ENCODE measurements around the gene PLEKHG4. TPM values are rescaled to one million over a fixed set of nuclear protein-coding genes. Genes with fewer than 3 reads are reported as not detected.
A peak's percentile ranks its signal among the peaks of the same experiment; 100 is the strongest.

PLEKHG4 gene
- total RNA-seq, 4 donors from 2014 or later, result 3.0 to 14.4 (median 6.1) TPM

GRCh38 chr16:67248401-67249177 lies 30.7 kb upstream of the PLEKHG4 start, which contains the start of gene SLC9A5:
Gene SLC9A5, plus strand, starts transcription at chr16:67248979. Its CDS starts 36 bp downstream, at chr16:67249015.
- WGBS, 2 donors (ENCODE audit: low coverage in 1 of 2), result 0% methylated on average over 1 to 3 of the region's 75 CpGs
- ATAC-seq, result no peak
- peak in 3 of 4 experiments; percentile 32 to 41 (median 36) for TF ChIP-seq CTCF (IDR thresholded peaks at IDR 0.05)
- no peak for TF ChIP-seq EP300 (IDR thresholded peaks at IDR 0.05)
- TF ChIP-seq POLR2AphosphoS5 (IDR thresholded peaks at IDR 0.05), result no peak
- no peak for TF ChIP-seq POLR2A (IDR thresholded peaks at IDR 0.05)
- Histone ChIP-seq H3K36me3 (no peaks in the 10 kb centered on the region), H3K27me3 (peaks cover 45% of the 10 kb centered on the region), H3K4me3 (peak within 1 kb of the TSS; percentile 31 to 80), H3K4me1 (peaks cover 0 to 57% (median 38%) of the 10 kb centered on the region in 3 donors), H3K27ac (peak within 1 kb of the TSS in 3 of 4 donors; percentile 83 to 87 (median 86)), H3K9me3 (no peaks in the 10 kb centered on the region)

- no peaks in the 10 kb centered on the region for H3K36me3 ChIP-seq
- H3K27me3 ChIP-seq, result peaks cover 50% of the 10 kb centered on the region
- no peaks in the 10 kb centered on the region for H3K9me3 ChIP-seq
- H3K27ac ChIP-seq, result no peak overlapping the region
- ATAC-seq, result no peak
- peak overlapping the region; percentile 31 to 80 for H3K4me3 ChIP-seq
- H3K4me1 ChIP-seq, result peaks cover 0 to 48% (median 31%) of the 10 kb centered on the region in 3 donors
- WGBS, 2 donors (ENCODE audit: low coverage in 1 of 2), result 34 to 41% methylated on average over 3 to 10 of the region's 22 CpGs
- no peak for TF ChIP-seq POLR2AphosphoS5 (IDR thresholded peaks at IDR 0.05)
- no peak for TF ChIP-seq CTCF (IDR thresholded peaks at IDR 0.05)
- no peak for TF ChIP-seq POLR2A (IDR thresholded peaks at IDR 0.05)
- no peak for TF ChIP-seq EP300 (IDR thresholded peaks at IDR 0.05)
These were observed 29.9 kb upstream of the PLEKHG4 start for GRCh38 chr16:67249178-67250044.

- no peak for ATAC-seq
- Histone ChIP-seq H3K9me3 (no peaks in the 10 kb centered on the region), H3K27ac (no peak overlapping the region), H3K4me3 (no peak overlapping the region), H3K27me3 (peaks cover 56% of the 10 kb centered on the region), H3K36me3 (no peaks in the 10 kb centered on the region), H3K4me1 (peaks cover 0 to 43% (median 25%) of the 10 kb centered on the region in 3 donors)
- 42% methylated on average over 4 of the region's 4 CpGs; no CpG with 5 or more reads in 1 of the 2 donors for WGBS, 2 donors (ENCODE audit: low coverage in 1 of 2)
- no peak for TF ChIP-seq EP300 (IDR thresholded peaks at IDR 0.05)
These were observed 29.3 kb upstream of the PLEKHG4 start for GRCh38 chr16:67250045-67250327.

- H3K27ac ChIP-seq, result no peak overlapping the region
- H3K27me3 ChIP-seq, result peaks cover 69% of the 10 kb centered on the region
- H3K36me3 ChIP-seq, result no peaks in the 10 kb centered on the region
- no peak overlapping the region for H3K4me3 ChIP-seq
- H3K9me3 ChIP-seq, result no peaks in the 10 kb centered on the region
- peaks cover 0 to 17% (median 13%) of the 10 kb centered on the region in 3 donors for H3K4me1 ChIP-seq
- WGBS, 2 donors (ENCODE audit: low coverage in 1 of 2), result 100% methylated on average over 1 of the region's 4 CpGs; no CpG with 5 or more reads in 1 of the 2 donors
- no peak for ATAC-seq
- TF ChIP-seq EP300 (IDR thresholded peaks at IDR 0.05) (no peak), CTCF (IDR thresholded peaks at IDR 0.05) (no peak), POLR2A (IDR thresholded peaks at IDR 0.05) (no peak), POLR2AphosphoS5 (IDR thresholded peaks at IDR 0.05) (no peak)
These were observed 26.5 kb upstream of the PLEKHG4 start for GRCh38 chr16:67252609-67253497.

All from gastroesophageal sphincter (tissue), 4 donors.